ENCODE results near the gene KLF4. TPM values are rescaled to one million over a fixed set of nuclear protein-coding genes. Genes with fewer than 3 reads are reported as not detected.
"Not testable (repeated sequence)": the region's sequence is repeated elsewhere in the genome, so short reads cannot be mapped to it uniquely, and the experiment has no call there.

KLF4 gene
- total RNA-seq, 2 experiments from 2014 or later: 0.75 to 1.3 TPM

- H3K4me1 Mint-ChIP-seq (ENCODE audit: low read depth); H3K36me3 Mint-ChIP-seq; H3K4me3 Mint-ChIP-seq: not testable (repeated sequence)
These were observed 11.0 kb upstream of the KLF4 start for GRCh38 chr9:107500421-107501200.

DNA sequence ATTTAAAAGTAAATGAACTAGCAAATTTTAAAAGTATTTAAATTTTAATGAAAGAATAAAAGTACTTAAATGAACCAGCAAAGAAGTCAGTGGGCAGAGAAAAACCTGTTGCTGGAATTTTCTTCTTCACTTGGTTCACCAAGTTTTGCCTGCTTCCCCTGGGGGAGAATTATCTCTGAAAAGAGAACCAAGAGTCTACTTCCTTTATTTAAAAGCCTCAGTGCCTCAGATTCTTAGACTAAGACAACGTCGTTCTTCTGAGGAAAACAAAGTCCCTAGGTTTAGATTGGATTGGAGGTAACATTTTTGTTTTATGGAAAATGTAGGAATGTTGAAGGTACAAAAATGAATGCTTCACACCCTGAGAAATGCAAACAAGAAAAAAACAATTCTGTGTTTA lies 7.4 kb upstream of the KLF4 start:
- Mint-ChIP-seq H3K27me3 (peaks cover 21% of the 10 kb centered on the region), H3K4me3 (no peak overlapping the region), H3K4me1 (ENCODE audit: low read depth) (no peaks in the 10 kb centered on the region), H3K36me3 (no peaks in the 10 kb centered on the region), H3K9me3 (no peaks in the 10 kb centered on the region), H3K27ac (no peak overlapping the region)
- DNase-seq: no peak
- ChIA-PET POLR2A (no interaction called here), CTCF (no interaction called here)
- intact Hi-C loops (cut with micrococcal nuclease): no loop called here

More at GRCh38 chr9:107500421-107501200, 11.0 kb upstream of the KLF4 start:
- H3K27me3 Mint-ChIP-seq; H3K27ac Mint-ChIP-seq; intact Hi-C loops (cut with micrococcal nuclease); H3K9me3 Mint-ChIP-seq; POLR2A ChIA-PET; CTCF ChIA-PET; DNase-seq: not testable (repeated sequence)

DNA sequence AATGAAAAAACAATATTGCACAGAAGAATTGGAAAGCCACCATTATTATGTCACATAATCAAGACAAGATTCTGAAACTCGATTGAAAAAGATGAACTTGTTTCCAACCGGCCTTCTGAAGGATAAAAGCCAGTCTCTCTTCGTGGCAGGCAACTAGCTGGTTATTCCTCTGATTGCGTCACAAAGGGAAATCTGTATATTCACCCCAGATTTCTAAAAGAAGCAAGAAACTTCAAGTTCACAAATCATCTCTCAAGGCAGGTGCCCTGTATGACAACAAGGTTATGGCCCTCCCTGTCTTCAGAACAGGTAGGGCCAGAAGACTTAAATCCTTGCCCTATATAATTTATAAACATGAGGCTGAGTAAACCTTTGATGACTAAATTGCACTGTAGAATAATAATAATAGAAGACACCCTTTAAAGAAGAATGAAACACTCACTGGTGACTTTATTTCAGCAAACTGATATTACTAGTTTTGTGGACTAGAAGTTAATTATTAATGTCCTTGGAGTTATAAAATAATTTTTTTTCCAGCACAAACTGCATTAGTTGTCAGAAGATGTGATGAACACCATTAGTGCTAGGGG lies 2.9 kb upstream of the KLF4 start:
- H3K27ac Mint-ChIP-seq: no peak overlapping the region
- H3K4me3 Mint-ChIP-seq: no peak overlapping the region
- peaks cover 17% of the 10 kb centered on the region for H3K4me1 Mint-ChIP-seq (ENCODE audit: low read depth)
- DNase-seq: no peak
- H3K9me3 Mint-ChIP-seq: no peaks in the 10 kb centered on the region
- peaks cover 54% of the 10 kb centered on the region for H3K27me3 Mint-ChIP-seq
- CTCF ChIA-PET: no interaction called here
- H3K36me3 Mint-ChIP-seq: no peaks in the 10 kb centered on the region
- POLR2A ChIA-PET: no interaction called here
- intact Hi-C loops (cut with micrococcal nuclease): loop anchor here (5.0 kb wide), 1 partner anchor 250 kb away; no protein-coding TSS in a partner anchor

DNA sequence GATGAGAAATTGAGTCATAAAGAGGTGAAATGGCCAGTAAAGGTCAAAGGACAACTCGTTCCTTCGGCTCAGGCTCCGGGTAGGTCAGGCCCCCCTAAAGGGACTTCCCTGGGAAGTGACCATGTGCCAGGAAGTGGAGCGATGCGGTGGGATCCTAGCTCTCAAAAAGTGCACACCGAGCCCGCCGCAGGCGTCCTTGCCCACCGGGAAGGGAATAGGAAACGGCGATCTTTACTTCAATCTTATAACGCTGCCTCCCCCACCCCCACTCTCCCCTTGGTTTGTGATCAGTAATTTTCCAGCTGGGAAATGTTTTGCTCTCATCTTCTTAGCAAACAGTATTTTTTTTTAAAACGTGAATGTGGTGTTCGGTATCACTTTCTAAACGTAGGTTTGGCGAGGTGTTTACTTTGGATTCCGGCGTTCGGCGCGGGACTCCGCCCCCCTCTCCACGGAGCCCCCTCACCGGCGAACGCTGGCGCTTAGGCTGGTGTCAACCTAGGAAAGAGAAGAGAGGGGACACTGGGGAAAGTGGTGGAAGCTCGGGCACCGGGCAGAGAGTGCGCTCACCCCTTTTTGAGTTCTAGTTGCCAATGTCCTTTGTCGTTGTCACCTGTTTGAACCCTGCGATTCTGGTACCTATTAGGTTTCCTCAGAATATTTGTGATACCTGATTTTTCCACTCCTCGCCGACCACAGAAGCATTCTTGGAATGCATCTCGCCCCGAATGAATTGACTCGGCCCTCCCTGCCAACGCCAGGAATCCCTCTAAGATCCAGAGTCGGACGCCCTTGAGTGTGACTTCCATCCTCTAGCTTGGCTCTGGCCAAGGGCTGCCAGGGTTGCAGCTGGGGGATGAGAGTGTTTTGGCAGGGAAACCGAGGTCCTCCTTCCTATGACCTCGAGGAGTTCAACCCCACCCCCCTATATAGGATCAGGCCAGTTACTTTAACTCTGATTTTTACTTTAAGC lies 1.8 kb upstream of the KLF4 start:
- ChIA-PET POLR2A (no interaction called here), CTCF (no interaction called here)
- Mint-ChIP-seq H3K27ac (no peak overlapping the region), H3K4me1 (ENCODE audit: low read depth) (peaks cover 17% of the 10 kb centered on the region), H3K27me3 (peaks cover 61% of the 10 kb centered on the region), H3K9me3 (no peaks in the 10 kb centered on the region), H3K36me3 (no peaks in the 10 kb centered on the region), H3K4me3 (peak overlapping the region; percentile 43)
- no peak for DNase-seq
- intact Hi-C loops (cut with micrococcal nuclease): loop anchor here (5.0 kb wide), 1 partner anchor 249 kb away; no protein-coding TSS in a partner anchor

GRCh38 chr9:107490606-107490970 lies 1.0 kb upstream of the KLF4 start:
- CTCF ChIA-PET, H3K27ac Mint-ChIP-seq, DNase-seq, H3K36me3 Mint-ChIP-seq, H3K9me3 Mint-ChIP-seq, POLR2A ChIA-PET: not testable (repeated sequence)
- Mint-ChIP-seq H3K4me3 (peak overlapping the region; percentile 28), H3K4me1 (ENCODE audit: low read depth) (peaks cover 17% of the 10 kb centered on the region), H3K27me3 (peaks cover 67% of the 10 kb centered on the region)
- intact Hi-C loops (cut with micrococcal nuclease): loop anchor here (5.0 kb wide), 1 partner anchor 248 kb away; no protein-coding TSS in a partner anchor

DNA sequence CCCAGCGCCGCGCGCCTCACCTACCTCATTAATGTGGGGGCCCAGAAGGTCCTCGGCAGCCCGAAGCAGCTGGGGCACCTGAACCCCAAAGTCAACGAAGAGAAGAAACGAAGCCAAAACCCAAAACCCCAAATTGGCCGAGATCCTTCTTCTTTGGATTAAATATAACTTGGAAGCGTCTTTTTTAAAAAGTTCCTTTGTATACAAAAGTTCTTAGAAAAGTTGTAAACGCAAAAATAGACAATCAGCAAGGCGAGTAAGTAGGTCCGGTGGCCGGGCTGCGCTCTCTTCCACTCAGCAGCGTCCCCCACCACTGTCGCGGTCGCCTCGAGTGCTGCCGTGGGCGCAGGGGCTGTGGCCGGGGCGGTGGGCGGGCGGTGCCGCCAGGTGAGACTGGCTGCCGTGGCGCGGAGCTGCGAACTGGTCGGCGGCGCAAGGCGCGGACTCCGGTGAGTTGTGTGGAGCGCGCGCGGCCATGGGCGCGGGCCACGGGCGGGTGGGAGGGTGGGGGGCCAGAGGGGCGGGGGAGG lies 360 bp downstream of the KLF4 start:
- CTCF ChIA-PET: no interaction called here

DNA sequence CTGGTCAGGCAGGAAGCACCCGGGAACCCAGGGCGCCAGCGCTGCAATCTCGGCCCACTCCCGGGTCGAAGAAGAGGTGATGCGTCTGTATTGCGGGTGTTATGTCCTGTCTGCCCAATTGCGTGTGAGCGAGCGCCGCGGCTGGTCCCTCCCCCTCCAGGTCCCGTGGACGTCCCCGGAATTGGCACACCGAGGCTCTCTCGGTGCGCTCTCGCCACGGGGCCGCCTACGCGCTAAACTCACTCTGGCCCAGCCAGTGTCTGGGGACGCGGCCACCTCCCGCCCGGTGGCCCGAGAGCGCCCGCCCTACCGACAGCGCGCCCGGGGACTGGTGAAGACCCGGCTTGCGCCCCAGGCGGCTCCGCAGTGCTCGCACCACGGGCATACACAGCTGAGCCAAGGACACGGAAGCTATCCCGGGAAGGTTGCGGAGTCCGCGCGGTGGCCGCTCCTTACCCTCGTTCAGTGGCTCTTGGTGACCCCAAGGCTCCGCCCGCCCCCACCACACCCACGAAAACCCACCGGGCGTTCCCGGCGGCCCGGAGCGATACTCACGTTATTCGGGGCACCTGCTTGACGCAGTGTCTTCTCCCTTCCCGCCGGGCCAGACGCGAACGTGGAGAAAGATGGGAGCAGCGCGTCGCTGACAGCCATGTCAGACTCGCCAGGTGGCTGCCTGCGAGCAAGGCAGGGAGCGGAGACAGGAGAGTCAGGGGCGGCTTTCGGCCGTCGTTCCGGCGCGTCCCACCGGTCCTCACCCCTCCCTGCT lies 1.0 kb downstream of the KLF4 start:
- ChIA-PET CTCF (no interaction called here), POLR2A (no interaction called here)
- Mint-ChIP-seq H3K27ac (no peak overlapping the region), H3K4me1 (ENCODE audit: low read depth) (peaks cover 17% of the 10 kb centered on the region), H3K4me3 (peak overlapping the region; percentile 51), H3K9me3 (no peaks in the 10 kb centered on the region), H3K27me3 (peaks cover 56% of the 10 kb centered on the region), H3K36me3 (no peaks in the 10 kb centered on the region)
- intact Hi-C loops (cut with micrococcal nuclease): no loop called here
- DNase-seq: peak; percentile 28

More for the DNA sequence above, 360 bp downstream of the KLF4 start:
- Mint-ChIP-seq H3K27ac (no peak overlapping the region), H3K36me3 (no peaks in the 10 kb centered on the region), H3K4me1 (ENCODE audit: low read depth) (peaks cover 17% of the 10 kb centered on the region), H3K9me3 (no peaks in the 10 kb centered on the region), H3K4me3 (peak overlapping the region; percentile 51), H3K27me3 (peaks cover 58% of the 10 kb centered on the region)
- POLR2A ChIA-PET: no interaction called here
- DNase-seq: peak; percentile 11
- intact Hi-C loops (cut with micrococcal nuclease): no loop called here

- ChIA-PET CTCF (no interaction called here), POLR2A (no interaction called here)
- Mint-ChIP-seq H3K36me3 (no peaks in the 10 kb centered on the region), H3K27me3 (peaks cover 58% of the 10 kb centered on the region), H3K4me3 (no peak overlapping the region), H3K9me3 (no peaks in the 10 kb centered on the region), H3K4me1 (ENCODE audit: low read depth) (peaks cover 17% of the 10 kb centered on the region), H3K27ac (no peak overlapping the region)
- intact Hi-C loops (cut with micrococcal nuclease): no loop called here
- DNase-seq: peak; percentile 33
These were observed 1.8 kb downstream of the KLF4 start for GRCh38 chr9:107487521-107488374.

GRCh38 chr9:107486674-107487520 lies 2.7 kb downstream of the KLF4 start:
- Mint-ChIP-seq H3K27me3 (peaks cover 53% of the 10 kb centered on the region), H3K9me3 (no peaks in the 10 kb centered on the region), H3K27ac (no peak overlapping the region), H3K4me3 (no peak overlapping the region), H3K36me3 (no peaks in the 10 kb centered on the region), H3K4me1 (ENCODE audit: low read depth) (peaks cover 17% of the 10 kb centered on the region)
- intact Hi-C loops (cut with micrococcal nuclease): no loop called here
- ChIA-PET POLR2A (no interaction called here), CTCF (no interaction called here)
- no peak for DNase-seq

DNA sequence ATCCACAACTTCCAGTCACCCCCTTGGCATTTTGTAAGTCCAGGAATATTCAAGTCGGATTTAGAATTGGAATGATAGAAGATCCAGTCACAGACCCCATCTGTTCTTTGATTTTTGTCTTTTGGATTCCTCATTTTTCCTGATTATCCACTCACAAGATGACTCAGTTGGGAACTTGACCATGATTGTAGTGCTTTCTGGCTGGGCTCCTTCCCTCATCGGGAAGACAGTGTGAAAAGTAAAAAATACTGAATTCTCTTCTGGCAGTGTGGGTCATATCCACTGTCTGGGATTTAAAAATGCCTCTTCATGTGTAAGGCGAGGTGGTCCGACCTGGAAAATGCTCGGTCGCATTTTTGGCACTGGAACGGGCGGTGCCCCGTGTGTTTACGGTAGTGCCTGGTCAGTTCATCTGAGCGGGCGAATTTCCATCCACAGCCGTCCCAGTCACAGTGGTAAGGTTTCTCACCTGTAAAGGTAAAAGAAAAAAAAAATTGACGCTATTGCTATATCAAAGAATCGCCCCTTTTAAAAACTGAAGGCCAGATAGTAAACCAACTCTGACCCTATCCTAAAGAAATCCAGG lies 4.0 kb downstream of the KLF4 start:
- CTCF ChIA-PET: no interaction called here
- DNase-seq: no peak
- no peak overlapping the region for H3K4me3 Mint-ChIP-seq
- intact Hi-C loops (cut with micrococcal nuclease): no loop called here
- no peaks in the 10 kb centered on the region for H3K9me3 Mint-ChIP-seq
- POLR2A ChIA-PET: no interaction called here
- no peak overlapping the region for H3K27ac Mint-ChIP-seq
- peaks cover 40% of the 10 kb centered on the region for H3K27me3 Mint-ChIP-seq
- H3K4me1 Mint-ChIP-seq (ENCODE audit: low read depth): peaks cover 8% of the 10 kb centered on the region
- no peaks in the 10 kb centered on the region for H3K36me3 Mint-ChIP-seq
